NCI-H524 (cell line): Measurements from ENCODE around the gene PDP2.

Experiments used
- DNase-seq, 2 experiments: peaks; one replicate each; lab custom pipeline; 2025; lab: John Stamatoyannopoulos, UW

Gene PDP2

GRCh38 chr16:66935314-66936011 is 55.1 kb downstream of the PDP2 start, which contains the start of gene CES2:
Gene CES2 (plus strand): TSS chr16:66935516. CDS start chr16:66935636, 120 bp downstream.
- no peak for DNase-seq

- no peak for DNase-seq
Measured at GRCh38 chr16:66936462-66936861, 56.1 kb downstream of the PDP2 start.

GRCh38 chr16:66936889-66937554 is 56.7 kb downstream of the PDP2 start:
- no peak for DNase-seq

- DNase-seq = no peak
Measured at GRCh38 chr16:66937725-66938337, 57.5 kb downstream of the PDP2 start.

DNA sequence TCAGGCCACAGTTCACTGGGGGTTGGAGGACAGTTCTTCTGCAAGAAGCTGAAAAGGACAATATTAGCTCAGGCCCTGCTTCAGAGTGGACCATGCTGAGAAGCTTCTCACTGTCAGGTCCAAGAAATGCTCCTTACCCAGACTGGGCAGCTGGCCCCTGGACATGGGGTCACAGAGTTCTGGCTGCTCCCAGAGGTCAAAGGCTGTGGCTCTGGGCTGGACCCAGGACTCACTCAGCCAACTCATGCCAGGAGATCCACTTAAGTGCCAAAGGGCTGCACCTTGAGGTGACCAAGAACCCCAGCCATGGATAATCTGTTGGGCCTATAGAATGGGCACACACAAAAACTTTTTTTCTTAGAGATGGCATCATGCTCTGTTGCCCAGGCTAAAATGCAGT is 59.1 kb downstream of the PDP2 start:
- no peak for DNase-seq

GRCh38 chr16:66940236-66940635 is 59.9 kb downstream of the PDP2 start:
- DNase-seq = no peak
